HepG2 (cell line): ENCODE measurements around the gene CD48. TPM values are rescaled to one million over a fixed set of nuclear protein-coding genes. Genes with fewer than 3 reads are reported as not detected.

Experiments used
- ZBTB40 ChIP-seq, 2 experiments: fragments of 450-650 bp in 1 of 2; sonication (generic) in 1 of 2; formaldehyde crosslinking in 1 of 2; IDR thresholded peaks; 2 replicates each; pipeline versions ENCODE4 v1.6.1 to v1.8.0; 2016 to 2022; ENCODE audit warnings: antibody characterized with exemption in 1 of 2, mild to moderate bottlenecking in 1 of 2, missing genetic modification reagents in 1 of 2
- ZNF770 ChIP-seq: sonication (generic); formaldehyde crosslinking; IDR thresholded peaks from 2 replicates; pipeline ENCODE4 v1.5.0; 2020; ENCODE audit warnings: mild to moderate bottlenecking, missing genetic modification reagents
- ZNF816 ChIP-seq: sonication (generic); formaldehyde crosslinking; IDR thresholded peaks from 2 replicates; pipeline ENCODE4 v1.8.0; 2022; ENCODE audit warnings: missing genetic modification reagents, mild to moderate bottlenecking, borderline replicate concordance
- polyA plus RNA-seq, 8 experiments: library from polyadenylated mRNA; depleted of rRNA in 3 of 8; stranded (reverse) in 7 of 8; unstranded in 1 of 8; fragments of >200 nt; fragmentation: Illumina TruSeq in 4 of 8; extraction: Trizol in 4 of 8; gene quantifications; 2 replicates each; pipeline versions ENCODE4 v1.2.1 to v1.2.3, GENCODE V29; 2011 to 2016; ENCODE audit warnings: low read depth in 4 of 8, missing spikeins in 1 of 8, mixed read lengths in 1 of 8; ENCODE audit not compliant: insufficient read depth in 1 of 8
- total RNA-seq, 5 experiments: library from RNA; depleted of rRNA; stranded (reverse); fragments of >200 nt; fragmentation: Illumina TruSeq; extraction: Trizol; gene quantifications; 2 replicates each; pipeline ENCODE4 v1.2.3, GENCODE V29; 2016; ENCODE audit warnings: low read depth in 1 of 5
- TF ChIP-seq, protein P1 (sequence below): IDR thresholded peaks from 2 replicates; pipeline ENCODE4 v1.6.1; 2016; ENCODE audit warnings: missing compliant biosample characterization, missing genetic modification reagents, borderline replicate concordance

The CD48 gene
- total and polyA plus RNA-seq, 2 of the 13 experiments (the other 11 are each of a cell fraction or from before 2014, with no cell fraction given) = not detected

- TF ChIP-seq ZBTB40 (IDR thresholded peaks at IDR 0.05) (no peak), ZBTB40 (CRISPR knock-in tag; IDR thresholded peaks at IDR 0.05) (no peak), ZNF770 (CRISPR knock-in tag) (no peak), ZNF816 (CRISPR knock-in tag) (no peak)
- TF ChIP-seq, protein P1, sequence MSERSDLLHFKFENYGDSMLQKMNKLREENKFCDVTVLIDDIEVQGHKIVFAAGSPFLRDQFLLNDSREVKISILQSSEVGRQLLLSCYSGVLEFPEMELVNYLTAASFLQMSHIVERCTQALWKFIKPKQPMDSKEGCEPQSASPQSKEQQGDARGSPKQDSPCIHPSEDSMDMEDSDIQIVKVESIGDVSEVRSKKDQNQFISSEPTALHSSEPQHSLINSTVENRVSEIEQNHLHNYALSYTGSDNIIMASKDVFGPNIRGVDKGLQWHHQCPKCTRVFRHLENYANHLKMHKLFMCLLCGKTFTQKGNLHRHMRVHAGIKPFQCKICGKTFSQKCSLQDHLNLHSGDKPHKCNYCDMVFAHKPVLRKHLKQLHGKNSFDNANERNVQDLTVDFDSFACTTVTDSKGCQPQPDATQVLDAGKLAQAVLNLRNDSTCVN (CRISPR knock-in tag) = no peak
Measured at GRCh38 chr1:160634543-160635491, 76.8 kb downstream of the CD48 start (continued).
